Natural killer cell (primary cell): Measurements from ENCODE around the gene CHST15. TPM values are rescaled to one million over a fixed set of nuclear protein-coding genes. Genes with fewer than 3 reads are reported as not detected.

Source experiments
- ATAC-seq, 3 donors: fragments of 150-1000 bp in 2 of 3; fragments of 200-7000 bp in 1 of 3; cut with Tn5 transposase; 1 replicate in 1 of 3; 2 replicates in 2 of 3; pipeline ENCODE4 v1.10.0; 2021; ENCODE audit warnings: mild to moderate bottlenecking in 2 of 3, moderate library complexity in 2 of 3
- DNase-seq, 2 donors: peaks; one replicate each; pipeline versions ENCODE4 v3.0.0 to v3.0.0-alpha.2; 2013 to 2021; ENCODE audit warnings: mixed read lengths in 1 of 2
- H3K27ac ChIP-seq: one replicate; pipeline ENCODE4 v1.5.1; 2013; ENCODE audit warnings: mild to moderate bottlenecking, low read length
- H3K27me3 ChIP-seq: one replicate; pipeline ENCODE4 v1.6.1; 2013; ENCODE audit warnings: low read length; ENCODE audit not compliant: control insufficient read depth, insufficient read depth
- H3K36me3 ChIP-seq: one replicate; pipeline ENCODE4 v1.6.1; 2013; ENCODE audit warnings: low read length; ENCODE audit not compliant: control insufficient read depth, insufficient read depth
- H3K4me1 ChIP-seq: one replicate; pipeline ENCODE4 v1.6.1; 2013; ENCODE audit warnings: low read length; ENCODE audit not compliant: control insufficient read depth, insufficient read depth
- H3K4me3 ChIP-seq: one replicate; pipeline ENCODE4 v1.5.1; 2013; ENCODE audit warnings: low read length
- H3K9me3 ChIP-seq: one replicate; pipeline ENCODE4 v1.6.1; 2013; ENCODE audit warnings: low read length; ENCODE audit not compliant: control insufficient read depth, insufficient read depth
- H3K27ac Mint-ChIP-seq, 2 donors: one replicate each; pipeline ENCODE4 v1.8.0; 2022; ENCODE audit warnings: mild to moderate bottlenecking in 2 of 2, mixed read lengths in 2 of 2, moderate library complexity in 1 of 2
- H3K27me3 Mint-ChIP-seq, 2 donors: one replicate each; pipeline ENCODE4 v1.8.0; 2022; ENCODE audit warnings: low read depth in 2 of 2, mixed read lengths in 2 of 2
- H3K36me3 Mint-ChIP-seq: one replicate; pipeline ENCODE4 v1.8.0; 2022; ENCODE audit warnings: mixed read lengths
- H3K4me1 Mint-ChIP-seq, 2 donors: one replicate each; pipeline ENCODE4 v1.8.0; 2022; ENCODE audit warnings: mixed read lengths in 2 of 2
- H3K4me3 Mint-ChIP-seq: one replicate; pipeline ENCODE4 v1.8.0; 2022; ENCODE audit warnings: mild to moderate bottlenecking, moderate library complexity, mixed read lengths
- H3K9me3 Mint-ChIP-seq, 2 donors: one replicate each; pipeline ENCODE4 v1.8.0; 2022; ENCODE audit warnings: mixed read lengths in 2 of 2
- CTCF ChIP-seq: fragments of 200-600 bp; IDR thresholded peaks from one replicate; pipeline ENCODE4 v1.8.0; 2022; ENCODE audit warnings: antibody characterized with exemption
- WGBS: methylation state at CpG from one replicate; pipeline ENCODE4 v1.1.7; 2013; ENCODE audit warnings: missing lambda C conversion rate; ENCODE audit not compliant: insufficient coverage; 5-methylcytosine and 5-hydroxymethylcytosine counted together
- intact Hi-C: fragments of 100-400 bp; cut with micrococcal nuclease; formaldehyde crosslinking; loops from one replicate; pipeline ENCODE4 v1.14.2; 2022
- total RNA-seq, 4 donors: library from RNA; stranded (reverse); fragments of 120-200 nt in 1 of 4; gene quantifications; one replicate each; pipeline versions ENCODE4 v1.2.3 to v1.2.4, GENCODE V29; 2013 to 2022

Gene CHST15
- total RNA-seq, 3 donors from 2014 or later (not counting 1 experiment from before 2014, with no cell fraction given): 1.9 to 11.9 (median 8.7) TPM

GRCh38 chr10:124056337-124056980 lies 36.9 kb downstream of the CHST15 start:
- Histone ChIP-seq H3K36me3 (no peaks in the 10 kb centered on the region), H3K27me3 (no peaks in the 10 kb centered on the region), H3K4me3 (no peak overlapping the region), H3K27ac (no peak overlapping the region), H3K9me3 (no peaks in the 10 kb centered on the region), H3K4me1 (no peaks in the 10 kb centered on the region)
- ATAC-seq: no peak
- TF ChIP-seq CTCF: no peak
- Mint-ChIP-seq H3K4me1 (no peaks in the 10 kb centered on the region), H3K27ac (no peak overlapping the region), H3K27me3 (peaks cover 0 to 6% of the 10 kb centered on the region in 2 donors), H3K36me3 (no peaks in the 10 kb centered on the region), H3K4me3 (no peak overlapping the region), H3K9me3 (no peaks in the 10 kb centered on the region)
- intact Hi-C loops: no loop called here
- WGBS: 93% methylated on average over 29 of the region's 29 CpGs
- DNase-seq: no peak

- no peak overlapping the region for H3K27ac Mint-ChIP-seq
- Histone ChIP-seq H3K4me3 (no peak overlapping the region), H3K36me3 (no peaks in the 10 kb centered on the region), H3K27me3 (no peaks in the 10 kb centered on the region), H3K4me1 (no peaks in the 10 kb centered on the region), H3K9me3 (no peaks in the 10 kb centered on the region), H3K27ac (no peak overlapping the region)
- H3K9me3 Mint-ChIP-seq: no peaks in the 10 kb centered on the region
- no peak for ATAC-seq
- intact Hi-C loops: no loop called here
- 26% methylated on average over 2 of the region's 2 CpGs for WGBS
- TF ChIP-seq CTCF: no peak
- H3K4me3 Mint-ChIP-seq: no peak overlapping the region
- peaks cover 0 to 6% of the 10 kb centered on the region in 2 donors for H3K27me3 Mint-ChIP-seq
- DNase-seq: no peak
- H3K4me1 Mint-ChIP-seq: no peaks in the 10 kb centered on the region
- H3K36me3 Mint-ChIP-seq: no peaks in the 10 kb centered on the region
These were observed 39.4 kb downstream of the CHST15 start for GRCh38 chr10:124053971-124054370.

GRCh38 chr10:124052561-124052960 lies 40.8 kb downstream of the CHST15 start:
- Histone ChIP-seq H3K4me1 (no peaks in the 10 kb centered on the region), H3K27ac (no peak overlapping the region), H3K4me3 (no peak overlapping the region), H3K9me3 (no peaks in the 10 kb centered on the region), H3K27me3 (no peaks in the 10 kb centered on the region), H3K36me3 (no peaks in the 10 kb centered on the region)
- H3K27me3 Mint-ChIP-seq: peaks cover 0 to 6% of the 10 kb centered on the region in 2 donors
- no peak for DNase-seq
- H3K4me3 Mint-ChIP-seq: no peak overlapping the region
- no peaks in the 10 kb centered on the region for H3K9me3 Mint-ChIP-seq
- intact Hi-C loops: no loop called here
- no peak for ATAC-seq
- no peaks in the 10 kb centered on the region for H3K36me3 Mint-ChIP-seq
- no peak overlapping the region for H3K27ac Mint-ChIP-seq
- no peak for TF ChIP-seq CTCF
- no peaks in the 10 kb centered on the region for H3K4me1 Mint-ChIP-seq
- WGBS: 94% methylated on average over 10 of the region's 10 CpGs
